ENCODE measurements around the gene TPPP. TPM values are rescaled to one million over a fixed set of nuclear protein-coding genes. Genes with fewer than 3 reads are reported as not detected.

TPPP gene
- total RNA-seq, 1 experiment from 2014 or later: 0.12 TPM

GRCh38 chr5:670396-671270 is 22.5 kb downstream of the TPPP start:
- POLR2A ChIA-PET: interaction anchor here (0.5 kb wide), 1 partner anchor 183 kb away, joined by 4 read pairs; no protein-coding TSS in a partner anchor
- Mint-ChIP-seq H3K36me3 (ENCODE audit: insufficient read depth, unreplicated experiment) (peaks cover 6% of the 10 kb centered on the region), H3K4me3 (ENCODE audit: unreplicated experiment) (no peak overlapping the region), H3K9me3 (ENCODE audit: unreplicated experiment) (no peaks in the 10 kb centered on the region), H3K4me1 (ENCODE audit: insufficient read depth, unreplicated experiment) (peaks cover 13% of the 10 kb centered on the region), H3K27me3 (ENCODE audit: insufficient read depth, unreplicated experiment) (no peaks in the 10 kb centered on the region), H3K27ac (ENCODE audit: low read depth, unreplicated experiment) (no peak overlapping the region)
- no TSS peak for BruUV-seq (replicated peaks)
- CTCF ChIA-PET: interaction anchor here (0.6 to 6.5 kb wide), 17 partner anchors 9 to 1138 kb away, joined by 3 to 63 read pairs (median 4); no protein-coding TSS in a partner anchor
- intact Hi-C loops (cut with micrococcal nuclease): loop anchor here (2.0 to 10.0 kb wide), 3 partner anchors 184 to 497 kb away; partner anchors contain the start of gene ZDHHC11
- DNase-seq (ENCODE audit: unreplicated experiment): no peak
- TF ChIP-seq CTCF (IDR thresholded peaks at IDR 0.05; ENCODE audit: unreplicated experiment): no peak

- no peak for DNase-seq (ENCODE audit: unreplicated experiment)
- Mint-ChIP-seq H3K36me3 (ENCODE audit: insufficient read depth, unreplicated experiment) (peaks cover 6% of the 10 kb centered on the region), H3K27me3 (ENCODE audit: insufficient read depth, unreplicated experiment) (no peaks in the 10 kb centered on the region), H3K9me3 (ENCODE audit: unreplicated experiment) (no peaks in the 10 kb centered on the region), H3K27ac (ENCODE audit: low read depth, unreplicated experiment) (no peak overlapping the region), H3K4me3 (ENCODE audit: unreplicated experiment) (no peak overlapping the region), H3K4me1 (ENCODE audit: insufficient read depth, unreplicated experiment) (peaks cover 13% of the 10 kb centered on the region)
- POLR2A ChIA-PET: interaction anchor here (0.5 kb wide), 1 partner anchor 184 kb away, joined by 4 read pairs; no protein-coding TSS in a partner anchor
- intact Hi-C loops (cut with micrococcal nuclease): loop anchor here (2.0 to 10.0 kb wide), 3 partner anchors 185 to 497 kb away; partner anchors contain the start of gene ZDHHC11
- CTCF ChIA-PET: interaction anchor here (0.6 to 6.5 kb wide), 6 partner anchors 13 to 706 kb away, joined by 3 to 63 read pairs (median 7); no protein-coding TSS in a partner anchor
- BruUV-seq (replicated peaks): no TSS peak
- TF ChIP-seq CTCF (IDR thresholded peaks at IDR 0.05; ENCODE audit: unreplicated experiment): no peak
These were observed 23.2 kb downstream of the TPPP start for GRCh38 chr5:669842-670395.

- peaks cover 13% of the 10 kb centered on the region for H3K4me1 Mint-ChIP-seq (ENCODE audit: insufficient read depth, unreplicated experiment)
These were observed 23.9 kb downstream of the TPPP start for GRCh38 chr5:669111-669841.

More at GRCh38 chr5:669111-669841, 23.9 kb downstream of the TPPP start:
- Mint-ChIP-seq H3K27me3 (ENCODE audit: insufficient read depth, unreplicated experiment) (no peaks in the 10 kb centered on the region), H3K27ac (ENCODE audit: low read depth, unreplicated experiment) (no peak overlapping the region), H3K36me3 (ENCODE audit: insufficient read depth, unreplicated experiment) (peaks cover 6% of the 10 kb centered on the region), H3K9me3 (ENCODE audit: unreplicated experiment) (no peaks in the 10 kb centered on the region), H3K4me3 (ENCODE audit: unreplicated experiment) (no peak overlapping the region)
- CTCF ChIA-PET: interaction anchor here (0.6 to 6.5 kb wide), 9 partner anchors 12 to 1840 kb away, joined by 3 to 63 read pairs (median 3); no protein-coding TSS in a partner anchor
- no peak for DNase-seq (ENCODE audit: unreplicated experiment)
- intact Hi-C loops (cut with micrococcal nuclease): no loop called here
- no TSS peak for BruUV-seq (replicated peaks)
- POLR2A ChIA-PET: no interaction called here
- peak; percentile 63 for TF ChIP-seq CTCF (IDR thresholded peaks at IDR 0.05; ENCODE audit: unreplicated experiment)
